DMS79 (cell line): ENCODE results near the gene ZBTB48.
A peak's percentile ranks its signal among the peaks of the same experiment; 100 is the strongest.
"Not testable (repeated sequence)": the region's sequence is repeated elsewhere in the genome, so short reads cannot be mapped to it uniquely, and the experiment has no call there.

Source experiments
- DNase-seq: peaks from one replicate; lab custom pipeline; 2025; lab: John Stamatoyannopoulos, UW

Gene ZBTB48

GRCh38 chr1:6592441-6592840 lies 12.6 kb downstream of the ZBTB48 start:
- DNase-seq: no peak

- no peak for DNase-seq
These were observed 13.2 kb downstream of the ZBTB48 start for GRCh38 chr1:6592865-6593593.

- no peak for DNase-seq
These were observed 14.0 kb downstream of the ZBTB48 start for GRCh38 chr1:6593810-6594209.

- no peak for DNase-seq
These were observed 15.4 kb downstream of the ZBTB48 start for GRCh38 chr1:6594977-6595740.

GRCh38 chr1:6596351-6596750 lies 16.6 kb downstream of the ZBTB48 start:
- DNase-seq: no peak

- no peak for DNase-seq
These were observed 17.3 kb downstream of the ZBTB48 start for GRCh38 chr1:6596886-6597776.

- no peak for DNase-seq
These were observed 18.0 kb downstream of the ZBTB48 start for GRCh38 chr1:6597777-6598131.

- DNase-seq: no peak
These were observed 19.6 kb downstream of the ZBTB48 start for GRCh38 chr1:6599141-6599975.

- DNase-seq: not testable (repeated sequence)
These were observed 20.2 kb downstream of the ZBTB48 start for GRCh38 chr1:6599991-6600390.

GRCh38 chr1:6600410-6601048 lies 20.7 kb downstream of the ZBTB48 start:
- DNase-seq: no peak

- no peak for DNase-seq
These were observed 21.5 kb downstream of the ZBTB48 start for GRCh38 chr1:6601049-6601922.

- no peak for DNase-seq
These were observed 22.3 kb downstream of the ZBTB48 start for GRCh38 chr1:6601923-6602668.

GRCh38 chr1:6602669-6603237 lies 23.0 kb downstream of the ZBTB48 start, which contains the start of gene KLHL21:
Gene KLHL21, minus strand, starts transcription at chr1:6602869. Its CDS starts 52 bp downstream, at chr1:6602817.
- peak; percentile 56 for DNase-seq

GRCh38 chr1:6603238-6603914 lies 23.6 kb downstream of the ZBTB48 start:
- DNase-seq: no peak

- no peak for DNase-seq
These were observed 24.2 kb downstream of the ZBTB48 start for GRCh38 chr1:6603915-6604558.

GRCh38 chr1:6612641-6613360 lies 33.0 kb downstream of the ZBTB48 start:
- peak; percentile 29 for DNase-seq

- peak; percentile 98 for DNase-seq
These were observed 33.7 kb downstream of the ZBTB48 start, which contains the start of gene PHF13 for GRCh38 chr1:6613361-6614018. Gene PHF13, plus strand, starts transcription at chr1:6613731. Its CDS starts 336 bp downstream, at chr1:6614067.
